Middle frontal gyrus (tissue), 1 donor: Measurements from ENCODE around the gene MTPN.

ENCODE experiments used
- DNase-seq: peaks from one replicate; pipeline ENCODE4 v3.0.0-alpha.2; 2015; ENCODE audit warnings: low spot score; ENCODE audit errors: extremely low spot score

The MTPN gene

GRCh38 chr7:135981958-135982646 lies 4.9 kb upstream of the MTPN start:
- no peak for DNase-seq

DNA sequence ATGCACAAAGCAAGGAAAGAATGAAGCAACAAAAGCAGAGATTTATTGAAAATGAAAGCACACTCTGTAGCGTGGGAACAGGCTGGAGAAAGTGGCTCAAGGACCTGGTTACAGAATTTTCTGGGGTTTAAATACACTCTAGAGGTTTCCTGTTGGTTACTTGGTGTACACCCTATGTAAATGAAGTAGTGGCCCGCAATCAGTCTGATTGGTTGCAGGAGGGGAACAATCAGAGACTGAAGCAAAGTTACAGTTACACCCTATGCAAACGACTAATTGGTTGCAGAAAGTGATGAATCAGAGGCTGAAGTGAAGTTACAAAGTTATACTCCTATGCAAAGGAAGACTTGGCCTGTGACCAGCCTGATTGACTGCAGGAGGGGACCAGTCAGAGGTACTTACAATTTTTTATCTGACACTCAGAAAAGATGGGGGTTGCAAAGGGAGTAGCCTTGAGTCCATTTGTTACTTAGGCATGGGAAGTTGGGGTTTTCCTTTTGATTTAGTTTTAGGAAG lies 3.6 kb upstream of the MTPN start:
- DNase-seq, result no peak

DNA sequence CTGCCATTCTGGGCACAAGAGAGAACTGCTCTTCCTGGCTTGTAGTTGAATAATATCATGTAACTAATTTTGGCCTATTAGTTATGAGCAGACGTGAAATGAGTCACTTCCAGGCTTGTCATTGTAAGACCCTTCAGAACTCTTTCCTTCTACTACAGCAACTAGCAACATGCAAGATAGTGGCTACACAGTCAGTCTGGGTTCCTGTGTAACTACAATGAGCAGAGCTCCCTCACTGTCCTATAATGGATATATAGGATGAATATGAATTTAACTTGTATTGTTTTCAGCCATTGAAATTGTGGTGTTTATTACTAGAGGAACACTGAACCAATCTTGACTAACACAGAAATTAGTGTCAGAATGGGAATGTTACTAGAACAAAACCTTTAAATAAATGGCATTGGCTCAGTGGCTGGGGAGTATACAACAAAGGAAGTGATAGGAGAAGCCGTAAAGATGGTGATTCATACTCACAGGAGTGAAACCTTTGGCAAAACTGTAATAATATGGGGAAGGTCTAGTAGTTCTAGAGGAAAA lies 2.9 kb upstream of the MTPN start:
- no peak for DNase-seq

- no peak for DNase-seq
These were observed 2.4 kb upstream of the MTPN start for GRCh38 chr7:135979471-135980011.

DNA sequence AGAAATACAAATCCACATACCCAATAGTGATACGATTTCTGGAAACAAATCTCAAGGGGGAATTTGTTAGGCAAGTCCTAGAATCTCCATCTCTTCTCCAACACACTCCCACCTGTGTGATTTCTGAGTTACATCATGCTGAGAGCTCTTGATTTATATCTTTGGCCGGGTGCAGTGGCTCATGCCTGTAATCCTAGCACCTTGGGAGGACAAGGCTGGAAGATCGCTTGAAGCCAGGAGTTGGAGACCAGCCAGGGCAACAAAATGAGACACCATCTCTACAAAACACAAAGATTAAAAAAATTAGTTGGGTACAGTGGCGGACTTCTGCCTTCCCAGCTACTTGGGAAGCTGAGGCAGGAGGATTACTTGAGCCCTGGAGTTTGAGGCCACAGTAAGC lies 1.5 kb upstream of the MTPN start:
- DNase-seq, result no peak

DNA sequence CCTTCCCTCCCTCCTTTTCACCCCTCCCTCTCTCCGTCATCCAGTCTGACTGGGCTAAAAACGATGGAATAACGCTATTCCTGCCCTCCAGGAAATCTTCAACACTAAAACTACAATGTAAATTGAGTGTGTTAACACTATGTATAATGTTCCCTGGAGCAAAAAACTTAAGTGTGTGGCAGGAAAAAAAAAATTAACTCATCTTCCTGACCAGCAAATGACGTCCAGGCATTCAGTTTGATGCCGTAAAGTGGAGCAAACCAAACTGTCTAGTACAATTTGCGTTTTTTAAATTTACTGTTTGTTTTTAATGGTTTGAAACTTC lies 545 bp upstream of the MTPN start:
- no peak for DNase-seq

DNA sequence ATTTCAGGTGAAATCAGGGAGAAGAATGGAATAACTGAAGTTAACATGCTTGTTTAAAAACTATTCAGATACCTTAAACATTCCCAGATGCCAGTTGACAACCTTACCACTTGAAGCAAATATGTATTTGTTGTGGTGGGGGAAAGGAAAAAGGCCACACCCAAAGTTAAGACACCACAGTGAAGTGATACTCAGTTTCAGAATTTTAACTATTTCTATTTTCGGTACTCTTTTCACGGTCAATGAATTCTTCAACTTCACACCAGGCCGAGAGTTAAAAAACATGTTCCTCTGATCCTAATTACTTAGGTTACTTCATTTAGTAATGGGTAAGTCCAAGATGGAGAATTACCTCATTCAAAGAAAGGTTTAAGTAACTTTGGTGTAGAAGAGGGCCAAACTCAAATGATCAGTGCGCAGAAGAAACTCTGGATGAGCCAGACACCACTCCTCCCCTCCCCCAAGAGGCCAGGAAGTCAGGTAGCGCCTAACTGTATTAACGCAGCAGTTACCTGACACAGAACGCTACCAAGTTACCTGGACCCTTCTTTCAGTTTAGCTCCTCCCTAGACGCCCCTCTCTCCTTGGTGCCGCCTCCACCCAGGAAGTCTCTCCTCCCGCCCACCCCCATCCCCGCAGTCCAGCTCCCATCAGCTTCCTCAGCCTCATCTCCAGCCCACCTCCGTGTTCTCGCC lies 700 bp downstream of the MTPN start:
- no peak for DNase-seq

- no peak for DNase-seq
These were observed 2.0 kb downstream of the MTPN start for GRCh38 chr7:135975166-135975565.

- no peak for DNase-seq
These were observed 2.5 kb downstream of the MTPN start for GRCh38 chr7:135974667-135975066.

- no peak for DNase-seq
These were observed 5.8 kb downstream of the MTPN start for GRCh38 chr7:135971366-135971725.

DNA sequence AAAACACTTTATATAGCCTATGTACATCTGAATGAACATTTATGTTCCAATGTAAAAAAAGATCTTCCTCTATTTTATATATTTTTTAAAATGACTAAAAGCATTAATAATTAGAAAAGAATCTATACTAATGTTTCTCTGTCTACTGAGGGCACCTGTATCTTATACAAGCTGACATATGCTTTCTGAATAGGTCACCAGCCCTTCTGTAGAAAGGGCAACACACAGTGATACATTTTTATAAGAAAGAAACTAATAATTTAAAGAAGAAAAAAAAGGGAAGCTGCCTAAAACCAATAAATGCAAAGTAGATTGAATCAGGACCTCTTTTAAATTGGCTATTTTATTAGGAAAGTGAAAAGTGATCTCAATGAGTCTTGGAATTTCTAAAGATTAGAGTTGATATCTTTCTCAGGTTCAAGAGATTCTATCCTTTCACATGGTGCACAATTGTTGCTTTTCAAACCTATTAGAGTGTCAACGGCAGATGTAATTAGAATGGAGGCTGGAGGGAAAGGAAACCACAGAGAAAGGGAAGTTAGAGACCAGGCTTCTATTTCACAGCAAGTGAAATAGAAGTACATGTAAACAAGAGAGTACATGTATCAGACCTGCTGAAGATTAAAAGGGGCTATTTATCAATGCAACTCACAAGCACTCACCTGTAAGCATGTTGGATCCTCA lies 6.3 kb downstream of the MTPN start:
- DNase-seq, result no peak

DNA sequence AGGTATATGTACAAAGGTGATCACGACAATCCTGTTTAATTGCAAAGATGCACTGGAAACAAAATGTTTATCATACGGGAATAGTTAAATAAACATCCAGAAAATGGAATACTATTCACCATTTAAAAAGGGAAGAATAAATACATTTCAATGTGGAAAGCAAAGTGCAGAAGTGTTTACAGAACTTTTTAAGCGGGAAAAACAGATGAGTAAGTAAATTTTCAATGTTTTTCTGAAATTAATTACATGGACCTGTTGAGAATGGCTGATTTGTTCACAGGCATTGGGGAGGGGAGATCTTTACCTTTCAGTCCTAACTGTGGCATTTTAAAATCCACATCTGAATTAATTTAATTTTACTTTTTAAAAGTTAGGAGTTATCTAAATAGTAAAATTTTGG lies 7.1 kb downstream of the MTPN start:
- no peak for DNase-seq

DNA sequence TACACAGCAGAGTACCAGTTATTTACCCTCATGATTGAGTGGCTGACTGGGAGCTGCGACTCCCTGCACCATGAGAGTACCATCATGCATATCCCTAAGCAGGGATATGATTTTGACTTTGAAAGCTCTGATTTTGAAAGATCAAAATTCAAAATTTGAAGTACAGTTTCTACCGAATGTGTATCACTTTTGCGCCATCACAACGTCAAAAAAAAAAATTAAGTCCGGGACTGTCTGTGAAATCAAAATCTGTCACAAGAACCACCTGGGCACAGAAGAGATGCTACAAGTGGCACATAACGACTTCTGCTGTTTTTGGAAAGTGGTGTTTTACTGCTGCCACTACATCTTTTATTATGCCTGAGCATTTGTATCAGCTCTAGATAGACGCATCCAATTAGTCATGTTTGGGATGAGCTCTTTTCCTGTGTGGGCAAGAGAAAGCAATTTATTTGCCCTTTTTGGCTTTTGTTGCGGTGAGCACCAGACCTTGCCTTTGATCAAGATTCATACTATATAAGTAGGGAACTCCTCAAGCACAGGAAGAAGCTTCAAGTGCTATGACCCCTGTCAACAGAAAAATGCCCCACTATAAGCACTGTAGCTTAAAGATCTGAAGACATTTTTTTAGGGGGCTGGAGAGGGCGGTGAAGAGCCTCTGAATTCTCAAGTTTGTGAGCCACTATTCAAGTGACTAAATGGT lies 10.7 kb downstream of the MTPN start:
- no peak for DNase-seq

GRCh38 chr7:135965602-135966001 lies 11.6 kb downstream of the MTPN start:
- no peak for DNase-seq

GRCh38 chr7:135964791-135965190 lies 12.4 kb downstream of the MTPN start:
- DNase-seq, result no peak

- no peak for DNase-seq
These were observed 12.9 kb downstream of the MTPN start for GRCh38 chr7:135964274-135964673.

- DNase-seq, result no peak
These were observed 14.4 kb downstream of the MTPN start for GRCh38 chr7:135962802-135963201.

DNA sequence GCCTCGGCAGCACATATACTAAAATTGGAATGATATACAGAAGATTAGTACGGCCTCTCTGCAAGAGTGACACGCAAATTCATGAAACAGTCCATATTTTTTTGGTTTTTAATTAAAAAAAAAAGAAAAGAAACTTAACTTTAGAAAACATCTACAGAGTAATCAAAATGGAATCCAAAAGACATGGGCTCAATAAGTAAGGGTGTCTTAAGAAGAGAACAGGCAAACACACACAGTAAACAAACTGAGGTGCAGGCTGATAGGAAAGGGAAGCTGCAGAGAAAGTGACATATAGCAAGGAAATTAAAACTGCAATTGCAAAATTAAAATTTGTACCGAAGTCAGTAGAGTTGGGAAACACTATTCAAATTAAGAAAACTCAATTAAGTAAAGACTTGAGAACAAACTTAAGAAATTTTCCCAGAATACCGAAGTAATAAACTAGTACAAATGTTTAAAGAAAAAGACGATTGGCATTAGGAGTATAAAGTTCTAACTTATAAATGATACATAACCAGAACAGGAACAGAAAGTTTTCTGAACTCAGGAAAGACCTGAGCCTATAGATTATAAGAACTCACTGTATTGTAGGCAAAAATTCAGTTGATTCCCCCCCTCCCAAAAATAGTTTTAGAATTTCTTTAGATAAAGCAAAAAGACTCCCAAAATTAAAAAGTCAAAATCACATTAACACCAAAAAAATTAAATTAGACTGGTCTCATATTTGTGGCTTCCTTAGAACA lies 16.3 kb downstream of the MTPN start:
- DNase-seq, result no peak

GRCh38 chr7:135959646-135960363 lies 17.4 kb downstream of the MTPN start:
- DNase-seq, result no peak

- no peak for DNase-seq
These were observed 19.0 kb downstream of the MTPN start for GRCh38 chr7:135958173-135958572.
